Stomach (tissue), 4 donors: ENCODE results near the gene VPS13D.

Source experiments
- CTCF ChIP-seq, 7 experiments: fragments of 450-650 bp in 4 of 7; fragments of 200-600 bp in 3 of 7; sonication (generic) in 3 of 7; IDR thresholded peaks; one replicate each; pipeline ENCODE4 v1.5.1; 2016 to 2019; ENCODE audit warnings: antibody characterized with exemption in 7 of 7, control low read depth in 2 of 7, mild to moderate bottlenecking in 1 of 7
- EP300 ChIP-seq: sonication (generic); formaldehyde crosslinking; IDR thresholded peaks from one replicate; pipeline ENCODE4 v1.6.1; 2017; ENCODE audit warnings: antibody characterized with exemption
- POLR2A ChIP-seq, 4 donors: fragments of 450-650 bp; IDR thresholded peaks; one replicate each; pipeline ENCODE4 v1.6.1; 2016; ENCODE audit warnings: antibody characterized with exemption in 4 of 4, control low read depth in 2 of 4, mild to moderate bottlenecking in 1 of 4, moderate library complexity in 1 of 4

DNA sequence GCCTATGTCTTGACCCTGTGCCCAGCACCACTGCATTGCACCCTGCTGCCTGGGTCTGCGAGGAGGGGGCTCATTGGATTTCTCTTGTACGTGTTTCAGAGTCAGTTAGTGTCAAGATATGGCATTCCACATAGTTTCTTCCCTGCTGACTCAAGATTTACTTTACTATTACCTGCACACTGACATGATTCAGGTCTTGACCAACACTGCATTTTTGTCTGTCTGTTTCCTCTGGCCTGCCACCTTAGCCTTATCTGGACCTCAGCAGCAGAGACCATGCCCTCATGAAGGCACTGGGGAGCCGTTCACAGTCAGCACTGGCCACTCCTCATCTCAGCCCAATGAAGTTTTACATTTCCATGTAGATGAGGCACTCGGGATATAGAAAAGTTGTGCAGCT, 232.8 kb downstream of the VPS13D start:
- TF ChIP-seq CTCF (IDR thresholded peaks at IDR 0.05) (no peak), POLR2A (IDR thresholded peaks at IDR 0.05) (no peak), EP300 (no peak)
